Endothelial cell of umbilical vein (primary cell): ENCODE data around the gene COL4A2. TPM values are rescaled to one million over a fixed set of nuclear protein-coding genes. Genes with fewer than 3 reads are reported as not detected.

Experiments
- BruUV-seq: library from RNA; stranded (reverse); fragments of 400-500 nt; replicated peaks from 2 replicates; lab custom pipeline; 2021; lab: Mats Ljungman, UMichigan
- CTCF ChIA-PET: fragments of 300-600, 350-600 bp; sonication (Branson Sonifier 250); formaldehyde crosslinking; loops from one replicate; lab custom pipeline; 2021; ENCODE audit warnings: antibody characterized with exemption, inconsistent platforms; lab: Charles Lee
- POLR2A ChIA-PET: fragments of 300-600, 350-600 bp; sonication (Branson Sonifier 250); formaldehyde crosslinking; loops from one replicate; lab custom pipeline; 2021; ENCODE audit warnings: antibody characterized with exemption, inconsistent platforms; lab: Charles Lee
- DNase-seq: peaks from one replicate; pipeline ENCODE4 v3.0.0-alpha.2; 2011; ENCODE audit warnings: low read depth, low spot score
- FAIRE-seq: peaks from 2 replicates; lab custom pipeline; 2011; peaks lifted over from hg19 to GRCh38; lab: Jason Lieb, UNC
- H2AFZ ChIP-seq: 2 replicates; pipeline ENCODE4 v1.6.0; 2012; ENCODE audit warnings: low read depth, low read length, control low read depth, inconsistent platforms
- H3K27ac ChIP-seq: 2 replicates; pipeline ENCODE4 v1.5.1; 2011; ENCODE audit warnings: low read depth, mild to moderate bottlenecking, control low read depth, low read length, moderate library complexity; ENCODE audit not compliant: insufficient read depth
- H3K27me3 ChIP-seq, 2 experiments: 2 replicates each; pipeline versions ENCODE4 v1.6.0 to v1.6.1; 2011; ENCODE audit warnings: low read length in 2 of 2, mixed read lengths in 1 of 2; ENCODE audit not compliant: control insufficient read depth in 2 of 2, insufficient read depth in 2 of 2
- H3K36me3 ChIP-seq, 2 experiments: 2 replicates in 1 of 2; 3 replicates in 1 of 2; pipeline ENCODE4 v1.5.1; 2011; ENCODE audit warnings: low read length in 2 of 2, mild to moderate bottlenecking in 1 of 2, moderate library complexity in 1 of 2; ENCODE audit not compliant: control insufficient read depth in 2 of 2, insufficient read depth in 2 of 2; ENCODE audit errors: extremely low read depth in 1 of 2
- H3K4me1 ChIP-seq: 3 replicates; pipeline ENCODE4 v1.5.1; 2011; ENCODE audit warnings: mild to moderate bottlenecking, low read length; ENCODE audit not compliant: control insufficient read depth, insufficient read depth; ENCODE audit errors: extremely low read depth
- H3K4me2 ChIP-seq: 2 replicates; pipeline ENCODE4 v1.6.1; 2011; ENCODE audit warnings: low read length, control low read depth, mixed read lengths; ENCODE audit not compliant: insufficient read depth
- H3K4me3 ChIP-seq, 3 experiments: fragments of 200-600 bp in 1 of 3; sonication (generic), shearing (Covaris generic) in 1 of 3; replicated peaks in 1 of 3; 2 replicates each; pipeline ENCODE4 v1.5.1; 2011 to 2016; ENCODE audit warnings: control low read depth in 3 of 3, low read length in 3 of 3, mild to moderate bottlenecking in 2 of 3, inconsistent platforms in 1 of 3, low read depth in 1 of 3, moderate library complexity in 1 of 3; ENCODE audit not compliant: insufficient read depth in 1 of 3
- H3K79me2 ChIP-seq: 2 replicates; pipeline ENCODE4 v1.6.0; 2012; ENCODE audit warnings: low read length, inconsistent platforms; ENCODE audit not compliant: control insufficient read depth, insufficient read depth
- H3K9ac ChIP-seq: replicated peaks from 2 replicates; pipeline ENCODE3; 2011; ENCODE audit warnings: low read length, control low read depth; ENCODE audit not compliant: insufficient read depth; ENCODE audit errors: extremely low read depth
- H3K9me1 ChIP-seq: replicated peaks from 3 replicates; pipeline ENCODE4 v1.6.0; 2011; ENCODE audit warnings: mild to moderate bottlenecking, low read length; ENCODE audit not compliant: control insufficient read depth, insufficient read depth; ENCODE audit errors: extremely low read depth
- H3K9me3 ChIP-seq: replicated peaks from 2 replicates; pipeline ENCODE4 v1.5.1; 2012; ENCODE audit warnings: low read length, inconsistent platforms; ENCODE audit not compliant: control insufficient read depth, insufficient read depth
- H4K20me1 ChIP-seq: replicated peaks from 2 replicates; pipeline ENCODE3; 2011; ENCODE audit warnings: mild to moderate bottlenecking, low read length; ENCODE audit not compliant: control insufficient read depth, insufficient read depth; ENCODE audit errors: extremely low read depth
- EZH2 ChIP-seq: IDR thresholded peaks from 2 replicates; pipeline ENCODE4 v1.6.1; 2012; ENCODE audit warnings: borderline replicate concordance, low read depth, mild to moderate bottlenecking, moderate library complexity, low read length, inconsistent platforms; ENCODE audit not compliant: severe bottlenecking
- FOS ChIP-seq: IDR thresholded peaks from 2 replicates; pipeline ENCODE4 v1.6.1; 2011; ENCODE audit warnings: mild to moderate bottlenecking, low read length, moderate library complexity, borderline replicate concordance; ENCODE audit not compliant: insufficient read depth
- GATA2 ChIP-seq: IDR thresholded peaks from 2 replicates; pipeline ENCODE4 v1.7.0; 2011; ENCODE audit warnings: low read depth, mild to moderate bottlenecking, moderate library complexity, mixed read lengths, low read length; ENCODE audit not compliant: insufficient read length, insufficient read depth
- JUN ChIP-seq: IDR thresholded peaks from 2 replicates; pipeline ENCODE4 v1.6.1; 2011; ENCODE audit warnings: borderline replicate concordance, low read depth; ENCODE audit not compliant: insufficient read length, insufficient read depth
- MYC ChIP-seq: IDR thresholded peaks from one replicate; pipeline ENCODE4 v1.6.1; 2011; ENCODE audit warnings: mild to moderate bottlenecking, low read depth, low read length
- POLR2A ChIP-seq: IDR thresholded peaks from 2 replicates; pipeline ENCODE4 v1.6.1; 2012; ENCODE audit warnings: low read depth, mild to moderate bottlenecking, control low read depth, low read length
- POLR2AphosphoS5 ChIP-seq: IDR thresholded peaks from 2 replicates; pipeline ENCODE4 v1.6.1; 2012; ENCODE audit warnings: low read depth, mild to moderate bottlenecking, control low read depth, low read length, moderate library complexity; ENCODE audit not compliant: insufficient read depth
- dilution Hi-C: fragments of 300-500 bp; cut with MboI; formaldehyde crosslinking; loops from one replicate; pipeline ENCODE4 v1.15.0; 2019; ENCODE audit warnings: low sequenced_read_pairs; ENCODE audit not compliant: extremely low pct_ligation_motif_present
- intact Hi-C: fragments of 100-400 bp; cut with micrococcal nuclease; formaldehyde crosslinking; loops from one replicate; pipeline ENCODE4 v1.10.0; 2022
- polyA plus RNA-seq, 4 experiments: library from polyadenylated mRNA; depleted of rRNA in 3 of 4; stranded (reverse) in 3 of 4; unstranded in 1 of 4; fragments of >200 nt; gene quantifications; 2 replicates each; pipeline versions ENCODE4 v1.2.1 to v1.2.3, GENCODE V29; 2011 to 2012; ENCODE audit warnings: missing spikeins in 1 of 4
- total RNA-seq: library from RNA; stranded (reverse); gene quantifications from 2 replicates; pipeline ENCODE4 v1.2.3, GENCODE V29; 2021
- TF ChIP-seq, protein P1 (sequence below), 2 donors: IDR thresholded peaks; 1 replicate in 1 of 2; 2 replicates in 1 of 2; pipeline ENCODE4 v1.5.1; 2011; ENCODE audit warnings: low read length in 2 of 2, mild to moderate bottlenecking in 2 of 2, moderate library complexity in 2 of 2, control low read depth in 1 of 2, inconsistent platforms in 1 of 2, low read depth in 1 of 2; ENCODE audit not compliant: insufficient read depth in 1 of 2; ENCODE audit errors: extremely low read depth in 1 of 2
- TF ChIP-seq, protein P2 (sequence below): IDR thresholded peaks from 2 replicates; pipeline ENCODE4 v1.6.1; 2011; ENCODE audit not compliant: insufficient read depth, insufficient read length

COL4A2 gene
- total and polyA plus RNA-seq, 2 donors (not counting 3 experiments of a cell fraction or from before 2014, with no cell fraction given), result 792 to 940 TPM

DNA sequence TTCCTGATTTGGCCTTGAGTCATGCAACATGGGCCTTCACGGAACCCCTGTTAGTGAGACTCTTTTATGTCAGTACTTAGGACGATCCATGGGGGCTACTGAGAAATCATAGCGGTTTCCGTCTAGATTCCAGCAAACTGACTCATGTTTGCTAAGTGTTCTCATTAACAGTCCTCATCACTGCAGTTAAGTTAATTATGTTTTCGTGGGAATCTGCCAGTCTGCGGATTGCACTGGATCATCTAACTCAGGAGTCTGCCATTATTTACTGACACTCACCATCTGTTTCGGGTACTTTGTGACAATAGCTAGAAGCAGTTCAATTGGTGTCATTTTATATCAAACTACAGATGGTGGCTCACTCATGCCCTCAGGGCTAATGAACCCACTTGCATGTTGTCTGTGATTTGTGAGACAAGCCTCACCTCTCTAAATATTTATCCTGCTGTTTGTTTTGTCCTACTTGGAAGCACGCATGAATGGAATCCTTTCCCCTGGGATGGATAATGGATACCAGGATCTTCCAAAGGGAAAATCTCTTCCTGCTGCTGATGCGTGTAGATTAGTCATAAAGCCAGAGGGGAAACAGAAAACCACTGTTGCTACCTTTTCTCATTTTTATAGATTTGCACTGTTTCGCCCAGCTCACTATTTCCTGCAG, 192.7 kb downstream of the COL4A2 start:
- dilution Hi-C loops (no loop called here), intact Hi-C loops (no loop called here)
- H4K20me1 ChIP-seq, result no peaks in the 10 kb centered on the region
- H3K9me1 ChIP-seq, result no peaks in the 10 kb centered on the region
- no peaks in the 10 kb centered on the region for H3K9me3 ChIP-seq
- no TSS peak for BruUV-seq
- POLR2A ChIA-PET, result no interaction called here
- H3K4me2 ChIP-seq, result no peak overlapping the region
- no peak overlapping the region for H2AFZ ChIP-seq
- FAIRE-seq (peak; percentile 50), DNase-seq (no peak)
- no peak overlapping the region for H3K4me3 ChIP-seq
- H3K79me2 ChIP-seq, result no peaks in the 10 kb centered on the region
- peaks cover 38 to 54% of the 10 kb centered on the region in 2 experiments for H3K36me3 ChIP-seq
- H3K9ac ChIP-seq, result no peak overlapping the region
- H3K27me3 ChIP-seq, result no peaks in the 10 kb centered on the region
- TF ChIP-seq POLR2AphosphoS5 (no peak), GATA2 (no peak), JUN (no peak), POLR2A (no peak), MYC (no peak), EZH2 (no peak), FOS (no peak)
- TF ChIP-seq, protein P1, sequence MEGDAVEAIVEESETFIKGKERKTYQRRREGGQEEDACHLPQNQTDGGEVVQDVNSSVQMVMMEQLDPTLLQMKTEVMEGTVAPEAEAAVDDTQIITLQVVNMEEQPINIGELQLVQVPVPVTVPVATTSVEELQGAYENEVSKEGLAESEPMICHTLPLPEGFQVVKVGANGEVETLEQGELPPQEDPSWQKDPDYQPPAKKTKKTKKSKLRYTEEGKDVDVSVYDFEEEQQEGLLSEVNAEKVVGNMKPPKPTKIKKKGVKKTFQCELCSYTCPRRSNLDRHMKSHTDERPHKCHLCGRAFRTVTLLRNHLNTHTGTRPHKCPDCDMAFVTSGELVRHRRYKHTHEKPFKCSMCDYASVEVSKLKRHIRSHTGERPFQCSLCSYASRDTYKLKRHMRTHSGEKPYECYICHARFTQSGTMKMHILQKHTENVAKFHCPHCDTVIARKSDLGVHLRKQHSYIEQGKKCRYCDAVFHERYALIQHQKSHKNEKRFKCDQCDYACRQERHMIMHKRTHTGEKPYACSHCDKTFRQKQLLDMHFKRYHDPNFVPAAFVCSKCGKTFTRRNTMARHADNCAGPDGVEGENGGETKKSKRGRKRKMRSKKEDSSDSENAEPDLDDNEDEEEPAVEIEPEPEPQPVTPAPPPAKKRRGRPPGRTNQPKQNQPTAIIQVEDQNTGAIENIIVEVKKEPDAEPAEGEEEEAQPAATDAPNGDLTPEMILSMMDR (IDR thresholded peaks at IDR 0.05; ENCODE audit: extremely low read depth in 1 of 2, insufficient read depth in 1 of 2, low read depth in 1 of 2, low read length in 2 of 2), result no peak
- TF ChIP-seq, protein P2, sequence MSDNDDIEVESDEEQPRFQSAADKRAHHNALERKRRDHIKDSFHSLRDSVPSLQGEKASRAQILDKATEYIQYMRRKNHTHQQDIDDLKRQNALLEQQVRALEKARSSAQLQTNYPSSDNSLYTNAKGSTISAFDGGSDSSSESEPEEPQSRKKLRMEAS, result no peak
- CTCF ChIA-PET, result interaction anchor here (0.7 to 1.5 kb wide), 4 partner anchors 10 to 44 kb away, joined by 3 to 6 read pairs (median 3); no protein-coding TSS in a partner anchor
- peaks cover 4% of the 10 kb centered on the region for H3K4me1 ChIP-seq
- H3K27ac ChIP-seq, result no peak overlapping the region
